HG03159 (cell line): ENCODE results near the gene CADM1.

Experiments used
- ATAC-seq: cut with Tn5 transposase; IDR thresholded peaks from one replicate; pipeline ENCODE4 v1.9.1; 2021; ENCODE audit warnings: mild to moderate bottlenecking, moderate library complexity; ENCODE audit not compliant: unreplicated experiment

CADM1 gene

GRCh38 chr11:115504276-115505158 lies at the start of gene CADM1:
Gene CADM1 (minus strand): TSS chr11:115504415.
- peak; percentile 61 for ATAC-seq

- ATAC-seq, result no peak
Observed at GRCh38 chr11:115552773-115553438, 48.7 kb upstream of the CADM1 start.

- no peak for ATAC-seq
Observed at GRCh38 chr11:115552151-115552772, 48.0 kb upstream of the CADM1 start.

GRCh38 chr11:115550291-115551059 lies 46.3 kb upstream of the CADM1 start:
- ATAC-seq, result no peak

DNA sequence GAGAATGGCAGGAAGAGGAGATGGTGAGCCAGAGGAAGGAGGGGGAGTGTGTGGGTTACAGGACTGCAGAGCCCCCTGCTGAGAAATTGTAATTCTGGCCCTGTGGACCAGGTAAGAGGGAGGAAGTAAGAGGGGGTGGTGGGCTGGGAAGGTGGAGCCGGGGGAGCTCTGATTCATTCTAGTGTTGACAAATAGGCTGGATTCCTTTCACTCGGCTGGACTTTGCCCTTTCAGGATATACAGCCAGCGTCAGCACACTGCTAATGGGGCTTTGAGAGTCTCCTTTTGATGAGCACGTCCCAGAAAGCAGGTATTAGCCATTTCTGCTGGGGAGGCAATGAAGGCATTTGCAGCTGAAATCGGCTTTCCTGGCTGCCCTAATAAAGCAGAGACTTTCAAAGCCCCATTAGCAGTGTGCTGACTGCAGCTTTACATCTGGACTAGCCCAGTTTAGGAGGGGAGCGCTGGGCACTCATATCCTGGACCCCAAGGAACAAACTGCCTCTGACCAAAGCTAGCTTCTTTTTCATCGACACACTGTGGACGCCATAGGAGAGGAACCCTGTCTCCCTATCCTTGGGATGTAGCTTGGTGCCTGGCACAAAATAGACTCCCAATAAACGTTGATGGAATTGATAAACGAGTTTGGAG lies 44.8 kb upstream of the CADM1 start:
- no peak for ATAC-seq

DNA sequence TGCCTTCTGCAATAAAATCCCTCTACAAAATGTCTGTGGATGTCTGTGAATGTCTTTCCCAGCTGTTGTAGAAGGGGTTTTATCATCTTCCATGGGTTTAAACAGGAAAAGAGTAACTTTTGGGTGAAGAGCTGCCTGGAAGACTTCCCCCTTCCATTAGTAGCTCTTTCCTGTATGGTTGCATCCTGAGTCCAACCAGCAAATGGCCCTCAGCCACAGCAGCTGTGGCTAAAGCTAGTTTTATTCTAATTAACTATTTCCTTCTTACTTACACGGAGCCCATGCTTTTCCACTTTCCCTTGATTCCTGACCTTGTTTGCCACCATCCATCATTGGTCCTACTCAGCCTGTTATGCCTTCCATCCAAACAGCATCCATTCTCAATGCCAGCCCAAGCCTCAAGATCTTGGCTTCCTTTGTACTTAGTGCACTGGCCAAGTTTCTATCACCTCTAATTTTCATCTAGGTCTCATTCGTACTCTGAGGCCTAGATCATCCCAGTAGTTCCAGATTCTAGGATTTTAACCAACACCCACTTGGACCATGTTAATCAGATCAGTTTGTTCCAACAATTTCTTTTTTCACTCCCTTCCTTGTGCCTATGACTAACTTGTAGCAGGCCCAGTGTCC lies 41.5 kb upstream of the CADM1 start:
- ATAC-seq, result no peak

DNA sequence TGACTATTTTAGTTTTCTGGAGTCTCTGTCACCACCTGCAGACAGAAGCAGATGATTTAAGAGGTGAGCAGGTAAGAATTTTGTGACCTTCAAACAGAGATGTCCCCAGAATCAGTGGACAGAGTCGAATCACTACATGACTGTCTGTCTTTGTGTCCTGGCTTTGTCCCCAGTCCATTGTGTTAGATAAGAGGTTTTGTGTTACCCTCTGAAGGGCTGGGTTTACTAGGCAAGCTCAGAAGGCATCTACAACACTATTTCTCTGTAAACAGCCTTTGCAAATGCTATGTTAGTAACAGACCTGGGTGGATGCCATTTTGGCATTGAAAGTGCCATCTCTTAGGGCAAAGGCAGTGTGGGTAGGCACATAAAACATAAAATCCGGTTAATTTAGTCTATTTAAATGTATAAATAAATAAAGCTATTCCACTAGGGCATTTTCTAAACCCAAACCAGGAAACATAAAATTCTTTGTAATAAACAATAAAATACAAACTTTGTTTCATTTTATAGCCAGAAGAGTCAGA lies 40.3 kb upstream of the CADM1 start:
- no peak for ATAC-seq

GRCh38 chr11:115541518-115541917 lies 37.3 kb upstream of the CADM1 start:
- no peak for ATAC-seq

DNA sequence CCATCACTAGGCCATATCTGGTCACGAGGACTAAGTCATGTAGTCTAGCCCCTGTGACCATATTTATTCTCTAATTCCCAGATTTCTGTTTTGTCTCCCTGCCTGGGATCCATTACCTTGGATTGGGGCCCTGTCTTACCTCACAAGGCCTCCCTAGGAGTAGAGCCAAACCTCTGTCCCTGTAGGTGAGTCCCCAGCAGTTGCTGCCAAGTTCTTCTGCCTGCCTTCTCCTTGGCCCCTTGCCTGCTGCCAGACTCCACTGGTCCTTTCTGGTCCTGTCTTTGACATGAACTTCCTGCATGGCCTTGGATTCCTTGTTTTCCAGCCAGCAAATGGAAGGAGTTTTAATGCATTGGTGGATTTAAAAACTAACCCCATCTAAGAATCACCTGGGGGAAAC lies 35.6 kb upstream of the CADM1 start:
- no peak for ATAC-seq

GRCh38 chr11:115535781-115536180 lies 31.6 kb upstream of the CADM1 start:
- ATAC-seq, result no peak

DNA sequence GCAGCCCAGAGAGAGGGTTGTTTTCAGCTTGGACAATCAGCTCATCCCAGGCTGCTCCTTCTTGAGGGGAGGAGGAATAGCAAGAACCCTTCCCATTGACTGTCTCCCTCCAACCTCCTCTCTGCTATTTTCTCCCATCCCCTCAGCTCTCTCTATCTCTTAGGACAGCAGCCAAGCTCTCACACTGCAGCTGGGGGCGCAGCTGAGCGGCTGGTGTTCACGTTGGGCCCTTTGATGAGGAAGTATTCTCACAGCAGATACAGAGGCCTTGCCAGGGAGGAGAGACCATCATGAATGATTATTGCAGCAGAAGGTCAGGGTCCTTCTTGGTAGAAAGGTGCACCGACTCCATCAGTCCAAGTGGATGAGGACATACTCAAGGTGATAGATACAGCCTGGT lies 26.5 kb upstream of the CADM1 start:
- no peak for ATAC-seq

DNA sequence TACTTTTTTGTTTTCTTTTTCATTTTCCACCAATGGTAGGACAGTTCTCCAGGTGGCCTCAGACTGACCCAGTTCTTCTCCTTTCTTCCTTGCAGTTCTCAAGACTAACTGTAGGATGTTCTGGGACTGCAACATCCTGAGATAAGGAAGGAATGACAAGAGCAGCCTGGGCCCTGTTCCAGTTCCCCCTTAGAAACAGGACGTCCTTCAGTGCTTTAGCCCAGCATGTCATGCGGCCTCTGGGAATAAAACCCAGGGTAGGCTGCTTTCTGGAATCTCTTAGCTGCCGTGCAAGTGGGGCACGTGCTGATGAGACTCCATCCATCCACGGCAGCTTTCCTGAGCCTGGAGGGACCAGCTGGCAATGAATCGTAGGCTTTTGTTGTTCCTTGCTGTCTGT lies 24.0 kb upstream of the CADM1 start:
- ATAC-seq, result no peak

- no peak for ATAC-seq
Observed at GRCh38 chr11:115527534-115528125, 23.4 kb upstream of the CADM1 start.

GRCh38 chr11:115525531-115526006 lies 21.4 kb upstream of the CADM1 start:
- ATAC-seq, result no peak

DNA sequence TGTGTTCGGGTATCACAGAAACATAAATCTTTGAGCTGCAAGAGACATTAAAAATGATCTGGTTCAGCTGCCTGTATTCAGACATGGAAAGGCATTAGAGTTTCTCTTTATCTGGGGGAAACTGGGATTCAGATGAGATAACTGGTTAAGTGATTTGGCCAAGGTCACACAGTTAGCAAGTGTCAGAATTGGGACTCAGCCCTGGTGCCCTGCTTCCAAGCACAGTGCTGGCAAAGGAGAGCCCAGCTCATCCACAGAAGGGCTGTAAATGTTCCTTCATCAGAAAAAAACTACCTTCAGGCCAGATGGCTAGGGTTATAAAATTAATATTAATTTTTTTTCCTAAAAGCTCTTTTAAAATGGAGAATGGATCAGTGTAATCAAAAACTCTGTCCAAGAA lies 20.4 kb upstream of the CADM1 start:
- ATAC-seq, result no peak

DNA sequence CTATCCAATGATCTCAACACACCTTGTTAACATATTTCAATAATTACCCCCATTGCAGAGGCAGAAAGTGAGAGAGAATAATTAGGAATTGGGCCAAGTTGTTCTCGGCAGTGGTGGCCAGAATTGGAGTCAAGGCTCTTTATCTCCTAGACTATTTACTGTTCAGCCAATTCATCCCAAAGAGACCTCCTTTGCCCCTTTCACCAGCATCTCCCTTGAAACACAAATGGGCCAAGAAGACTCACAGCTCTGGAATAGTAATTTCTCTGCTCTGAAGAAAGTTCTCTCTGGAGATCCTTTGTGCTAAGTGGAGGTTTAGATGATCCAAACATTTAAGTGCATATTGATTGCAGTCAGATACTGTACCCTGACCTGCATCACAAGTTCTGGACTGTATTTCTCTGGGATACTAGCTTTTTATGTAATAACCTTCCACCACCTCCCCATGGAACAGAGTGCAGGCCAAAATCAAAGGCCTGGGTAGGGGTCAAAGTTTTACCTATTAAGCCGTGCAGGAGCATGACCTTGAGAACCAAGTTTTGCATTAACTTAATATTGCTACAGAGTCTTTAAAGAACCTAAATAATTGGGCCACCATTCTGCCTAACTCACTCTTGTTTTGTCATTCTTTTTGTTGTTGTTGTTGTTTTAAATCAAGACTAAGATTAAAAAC lies 19.6 kb upstream of the CADM1 start:
- no peak for ATAC-seq

- ATAC-seq, result no peak
Observed at GRCh38 chr11:115522302-115522701, 18.1 kb upstream of the CADM1 start.

DNA sequence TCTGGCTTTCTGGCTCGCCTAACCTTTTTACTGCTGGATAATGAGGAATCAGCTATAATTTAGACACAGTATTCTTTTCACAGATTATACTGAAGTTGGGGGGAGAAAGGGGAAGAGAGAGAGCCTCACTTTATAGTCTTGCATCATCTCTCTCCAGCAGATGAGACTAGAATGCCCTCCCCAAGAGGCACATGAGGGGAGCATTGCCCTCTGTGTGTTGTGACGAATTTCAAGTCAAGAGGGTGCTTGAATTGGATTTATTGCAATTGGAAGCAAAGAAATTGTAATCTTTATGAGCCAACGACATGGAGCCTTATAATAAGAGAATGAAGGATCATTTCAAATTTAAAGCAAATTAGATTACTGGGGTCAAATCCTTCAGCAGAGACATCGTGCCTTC lies 17.6 kb upstream of the CADM1 start:
- no peak for ATAC-seq
